NCI-H774 (cell line): ENCODE measurements around the gene RABGEF1.
"Not testable (repeated sequence)": the region's sequence is repeated elsewhere in the genome, so short reads cannot be mapped to it uniquely, and the experiment has no call there.

Experiments
- DNase-seq: peaks from one replicate; lab custom pipeline; 2025; lab: John Stamatoyannopoulos, UW

Gene RABGEF1

GRCh38 chr7:66735154-66735553 lies 5.4 kb upstream of the RABGEF1 start:
- DNase-seq, result no peak

GRCh38 chr7:66735850-66736249 lies 4.7 kb upstream of the RABGEF1 start:
- no peak for DNase-seq

GRCh38 chr7:66736892-66737291 lies 3.6 kb upstream of the RABGEF1 start:
- no peak for DNase-seq

GRCh38 chr7:66737667-66738066 lies 2.9 kb upstream of the RABGEF1 start:
- no peak for DNase-seq

- DNase-seq, result no peak
Measured at GRCh38 chr7:66739477-66739876, 1.1 kb upstream of the RABGEF1 start.

- no peak for DNase-seq
Measured at GRCh38 chr7:66739953-66740301, 606 bp upstream of the RABGEF1 start.

GRCh38 chr7:66740980-66741709 lies 612 bp downstream of the RABGEF1 start:
- not testable (repeated sequence) for DNase-seq

GRCh38 chr7:66741710-66742049 lies 1.1 kb downstream of the RABGEF1 start:
- no peak for DNase-seq

- DNase-seq, result not testable (repeated sequence)
Measured at GRCh38 chr7:66742298-66742697, 1.8 kb downstream of the RABGEF1 start.

- no peak for DNase-seq
Measured at GRCh38 chr7:66743920-66744319, 3.4 kb downstream of the RABGEF1 start.

- DNase-seq, result no peak
Measured at GRCh38 chr7:66747385-66747784, 6.9 kb downstream of the RABGEF1 start.

- no peak for DNase-seq
Measured at GRCh38 chr7:66747881-66748511, 7.5 kb downstream of the RABGEF1 start.

- no peak for DNase-seq
Measured at GRCh38 chr7:66748791-66749190, 8.3 kb downstream of the RABGEF1 start.

- no peak for DNase-seq
Measured at GRCh38 chr7:66751945-66752344, 11.4 kb downstream of the RABGEF1 start.

- no peak for DNase-seq
Measured at GRCh38 chr7:66754541-66754940, 14.0 kb downstream of the RABGEF1 start.

- not testable (repeated sequence) for DNase-seq
Measured at GRCh38 chr7:66755059-66755458, 14.5 kb downstream of the RABGEF1 start.

GRCh38 chr7:66756227-66756626 lies 15.7 kb downstream of the RABGEF1 start:
- not testable (repeated sequence) for DNase-seq

GRCh38 chr7:66756889-66757288 lies 16.4 kb downstream of the RABGEF1 start:
- no peak for DNase-seq

GRCh38 chr7:66757939-66758338 lies 17.4 kb downstream of the RABGEF1 start:
- no peak for DNase-seq

GRCh38 chr7:66758950-66759628 lies 18.6 kb downstream of the RABGEF1 start:
- DNase-seq, result no peak

GRCh38 chr7:66763183-66763582 lies 22.6 kb downstream of the RABGEF1 start:
- not testable (repeated sequence) for DNase-seq

GRCh38 chr7:66763633-66764355 lies 23.3 kb downstream of the RABGEF1 start:
- not testable (repeated sequence) for DNase-seq

- DNase-seq, result not testable (repeated sequence)
Measured at GRCh38 chr7:66764905-66765304, 24.4 kb downstream of the RABGEF1 start.
